ENCODE data around the gene DUOX1. TPM values are rescaled to one million over a fixed set of nuclear protein-coding genes. Genes with fewer than 3 reads are reported as not detected.
A peak's percentile ranks its signal among the peaks of the same experiment; 100 is the strongest.

DUOX1 gene
- total and polyA plus RNA-seq, 9 of the 15 experiments (the other 6 are each of a cell fraction or from before 2014, with no cell fraction given) = 0.01 to 0.22 (median 0.01) TPM; not detected in 6

GRCh38 chr15:45126535-45127158, 3.1 kb upstream of the DUOX1 start:
- WGBS (ENCODE audit: insufficient coverage, low coverage, missing lambda C conversion rate) = 0% methylated on average over 2 of the region's 2 CpGs
- in situ Hi-C loops (cut with MboI) (no loop called here), intact Hi-C loops (cut with micrococcal nuclease) (no loop called here)
- FAIRE-seq (peak; percentile 64), ATAC-seq (peak; percentile 76), DNase-seq (ENCODE audit: extremely low read depth in 1 of 4, low spot score in 3 of 4) (peak; percentile 39 to 68 (median 56))
- Histone ChIP-seq H3K9me1 (ENCODE audit: control insufficient read depth, insufficient read depth, low read length) (no peaks in the 10 kb centered on the region), H3K36me3 (ENCODE audit: control insufficient read depth, insufficient read depth, low read length) (no peaks in the 10 kb centered on the region), H3K9ac (ENCODE audit: insufficient read depth in 1 of 2, low read depth in 2 of 2, low read length in 2 of 2) (no peak overlapping the region), H4K20me1 (replicated peaks; ENCODE audit: control insufficient read depth, insufficient read depth, low read length) (no peaks in the 10 kb centered on the region), H3K4me1 (replicated peaks in 1 of 2; ENCODE audit: control insufficient read depth in 2 of 2, insufficient read depth in 2 of 2, low read length in 2 of 2) (peaks cover 0 to 14% of the 10 kb centered on the region in 2 experiments; a peak in 2 of 5 replicates), H3K9me3 (replicated peaks; ENCODE audit: control insufficient read depth, insufficient read depth, low read depth, low read length) (no peaks in the 10 kb centered on the region), H2AFZ (ENCODE audit: low read depth, low read length) (no peak overlapping the region), H3K79me2 (ENCODE audit: control insufficient read depth, insufficient read depth, low read length) (no peaks in the 10 kb centered on the region), H3K27ac (ENCODE audit: extremely low read depth, low read depth, low read length) (no peak overlapping the region), H3K4me3 (no peak overlapping the region), H3K27me3 (ENCODE audit: control insufficient read depth in 2 of 2, insufficient read depth in 2 of 2, low read length in 2 of 2) (peaks cover 23 to 45% of the 10 kb centered on the region in 2 experiments), H3K4me2 (ENCODE audit: insufficient read depth, low read length) (no peak overlapping the region)
- BruUV-seq (replicated peaks) = no TSS peak
- ChIA-PET CTCF (ENCODE audit: low intra/inter-chr PET ratio) (interaction anchor here (0.5 to 1.1 kb wide), 3 partner anchors 330 to 396 kb away, joined by 3 to 7 read pairs (median 3); partner anchors contain the start of gene SLC30A4), POLR2A (no interaction called here)
- 0 out of 2 replicates have a peak, but pooled peaks have one; percentile 36 for TF ChIP-seq SMC3 (conservative IDR thresholded peaks at IDR 0.05; ENCODE audit: insufficient read depth, low read depth, low read length)
- no peak for TF ChIP-seq HDAC2 (IDR thresholded peaks at IDR 0.05)
- TF ChIP-seq RAD21 (CRISPR knock-in tag; conservative IDR thresholded peaks at IDR 0.05 in 1 of 2, IDR thresholded peaks at IDR 0.05 in 1 of 2) = peak; percentile 44 to 72; a peak in 3 of 4 replicates
- peak; percentile 44; the same call in 1 of the 2 replicates for TF ChIP-seq REST (IDR thresholded peaks at IDR 0.05; ENCODE audit: borderline replicate concordance)
- TF ChIP-seq REST (CRISPR knock-in tag; IDR thresholded peaks at IDR 0.05; ENCODE audit: low read depth) = no peak
- TF ChIP-seq FOXK2 (conservative IDR thresholded peaks at IDR 0.05 in 1 of 2, IDR thresholded peaks at IDR 0.05 in 1 of 2; ENCODE audit: low read depth in 2 of 2) = no peak
- no peak for TF ChIP-seq PRMT5 (CRISPR knock-in tag; IDR thresholded peaks at IDR 0.05)
- TF ChIP-seq NELFE (IDR thresholded peaks at IDR 0.05; ENCODE audit: insufficient read depth, insufficient read length) = no peak
- no peak for TF ChIP-seq ZNF586 (CRISPR knock-in tag; conservative IDR thresholded peaks at IDR 0.05)
- no peak for TF ChIP-seq NCOA6 (IDR thresholded peaks at IDR 0.05)
- no peak for TF ChIP-seq ARNT (IDR thresholded peaks at IDR 0.05)
- no peak for TF ChIP-seq ELF2 (CRISPR knock-in tag; IDR thresholded peaks at IDR 0.05)
- no peak for TF ChIP-seq ZNF324 (CRISPR knock-in tag; IDR thresholded peaks at IDR 0.05)
- no peak for TF ChIP-seq RHOXF2B (CRISPR knock-in tag; conservative IDR thresholded peaks at IDR 0.05)
- no peak for TF ChIP-seq KHSRP (IDR thresholded peaks at IDR 0.05)
- TF ChIP-seq HNRNPL (IDR thresholded peaks at IDR 0.05; ENCODE audit: low read depth, low read length) = no peak
